GM19023 (cell line): Measurements from ENCODE around the gene XCR1.
A peak's percentile ranks its signal among the peaks of the same experiment; 100 is the strongest.
"Not testable (repeated sequence)": the region's sequence is repeated elsewhere in the genome, so short reads cannot be mapped to it uniquely, and the experiment has no call there.

Experiments
- ATAC-seq: cut with Tn5 transposase; IDR thresholded peaks from one replicate; pipeline ENCODE4 v1.9.1; 2021; ENCODE audit warnings: mild to moderate bottlenecking, moderate library complexity; ENCODE audit not compliant: unreplicated experiment

XCR1 gene

GRCh38 chr3:46027021-46027705, at the start of gene XCR1:
Gene XCR1 (minus strand): TSS chr3:46027483. CDS start chr3:46021947, 5,536 bp downstream.
- ATAC-seq, result no peak

GRCh38 chr3:46076606-46077005, 49.3 kb upstream of the XCR1 start:
- ATAC-seq, result no peak

GRCh38 chr3:46075816-46076215, 48.5 kb upstream of the XCR1 start:
- ATAC-seq, result no peak

- no peak for ATAC-seq
Observed at GRCh38 chr3:46071222-46071858, 44.1 kb upstream of the XCR1 start.

GRCh38 chr3:46070595-46071093, 43.4 kb upstream of the XCR1 start:
- ATAC-seq, result no peak

- no peak for ATAC-seq
Observed at GRCh38 chr3:46068501-46068900, 41.2 kb upstream of the XCR1 start.

GRCh38 chr3:46067401-46067800, 40.1 kb upstream of the XCR1 start:
- no peak for ATAC-seq

- no peak for ATAC-seq
Observed at GRCh38 chr3:46065750-46066256, 38.5 kb upstream of the XCR1 start.

GRCh38 chr3:46065294-46065705, 38.0 kb upstream of the XCR1 start:
- peak; percentile 69 for ATAC-seq

- no peak for ATAC-seq
Observed at GRCh38 chr3:46062679-46063078, 35.4 kb upstream of the XCR1 start.

GRCh38 chr3:46061887-46062286, 34.6 kb upstream of the XCR1 start:
- no peak for ATAC-seq

GRCh38 chr3:46061108-46061720, 33.9 kb upstream of the XCR1 start:
- no peak for ATAC-seq

GRCh38 chr3:46060551-46060950, 33.3 kb upstream of the XCR1 start:
- no peak for ATAC-seq

GRCh38 chr3:46059432-46059831, 32.1 kb upstream of the XCR1 start:
- no peak for ATAC-seq

- no peak for ATAC-seq
Observed at GRCh38 chr3:46058981-46059380, 31.7 kb upstream of the XCR1 start.

- no peak for ATAC-seq
Observed at GRCh38 chr3:46057716-46058115, 30.4 kb upstream of the XCR1 start.

GRCh38 chr3:46056686-46057085, 29.4 kb upstream of the XCR1 start:
- no peak for ATAC-seq

- not testable (repeated sequence) for ATAC-seq
Observed at GRCh38 chr3:46053761-46054515, 26.7 kb upstream of the XCR1 start.

GRCh38 chr3:46053265-46053664, 26.0 kb upstream of the XCR1 start:
- ATAC-seq, result not testable (repeated sequence)

GRCh38 chr3:46052531-46052930, 25.2 kb upstream of the XCR1 start:
- no peak for ATAC-seq

GRCh38 chr3:46049093-46049492, 21.8 kb upstream of the XCR1 start:
- no peak for ATAC-seq
